Lung (tissue), 12 donors: ENCODE data around the gene OPCML. TPM values are rescaled to one million over a fixed set of nuclear protein-coding genes. Genes with fewer than 3 reads are reported as not detected.

Source experiments
- ATAC-seq: fragments of 200-7000 bp; cut with Tn5 transposase; one replicate; pipeline ENCODE4 v1.9.1; 2020; ENCODE audit warnings: moderate number of reproducible peaks; ENCODE audit not compliant: insufficient read depth, low FRiP score
- DNase-seq, 3 donors: peaks; one replicate each; pipeline ENCODE4 v3.0.0-alpha.2; 2013 to 2017
- H3K27ac ChIP-seq, 2 donors: one replicate each; pipeline ENCODE4 v1.5.1; 2013; ENCODE audit warnings: mild to moderate bottlenecking in 2 of 2, moderate library complexity in 2 of 2, control low read depth in 1 of 2, inconsistent platforms in 1 of 2, low read depth in 1 of 2, low read length in 1 of 2
- H3K27me3 ChIP-seq, 3 donors: one replicate each; pipeline ENCODE4 v1.5.1; 2013; ENCODE audit warnings: low read length in 2 of 3; ENCODE audit not compliant: control insufficient read depth in 3 of 3, insufficient read depth in 3 of 3
- H3K36me3 ChIP-seq, 4 donors: one replicate each; pipeline ENCODE4 v1.5.1; 2013; ENCODE audit warnings: low read length in 4 of 4, mild to moderate bottlenecking in 1 of 4, moderate library complexity in 1 of 4; ENCODE audit not compliant: control insufficient read depth in 4 of 4, insufficient read depth in 4 of 4
- H3K4me1 ChIP-seq, 5 donors: one replicate each; pipeline ENCODE4 v1.5.1; 2013; ENCODE audit warnings: low read length in 5 of 5, mild to moderate bottlenecking in 2 of 5, moderate library complexity in 1 of 5; ENCODE audit not compliant: control insufficient read depth in 5 of 5, insufficient read depth in 5 of 5
- H3K4me3 ChIP-seq: one replicate; pipeline ENCODE4 v1.5.1; 2013; ENCODE audit warnings: mild to moderate bottlenecking, control low read depth, moderate library complexity
- H3K9ac ChIP-seq, 2 donors: one replicate each; pipeline ENCODE4 v1.5.1; 2013; ENCODE audit warnings: low read length in 2 of 2, control low read depth in 1 of 2; ENCODE audit not compliant: insufficient read depth in 1 of 2
- H3K9me3 ChIP-seq, 4 donors: one replicate each; pipeline ENCODE4 v1.5.1; 2013; ENCODE audit warnings: low read length in 3 of 4, mild to moderate bottlenecking in 1 of 4, moderate library complexity in 1 of 4; ENCODE audit not compliant: control insufficient read depth in 4 of 4, insufficient read depth in 3 of 4
- WGBS, 2 donors: extraction: QIAGEN DNeasy Blood & Tissue Kit; methylation state at CpG; one replicate each; pipeline ENCODE4 v1.1.7; 2013; 5-methylcytosine and 5-hydroxymethylcytosine counted together
- polyA plus RNA-seq, 2 donors: library from polyadenylated mRNA; stranded (reverse); fragments of 200-250 nt; gene quantifications; one replicate each; pipeline ENCODE4 v1.2.1, GENCODE V29; 2013
- total RNA-seq, 2 donors: library from RNA; depleted of rRNA in 1 of 2; stranded (reverse); fragments of >200 nt in 1 of 2; gene quantifications; one replicate each; pipeline ENCODE4 v1.2.1, GENCODE V29; 2014 to 2021
- TF ChIP-seq, protein P1 (sequence below): IDR thresholded peaks from 2 replicates; pipeline ENCODE4 v1.5.1; 2012; ENCODE audit warnings: mild to moderate bottlenecking; ENCODE audit errors: control extremely low read depth, extremely low read depth
- donor health status: control.
- donor health status: control.
- donor health status: Bipolar disorder and iron deficiency.
- donor health status: healthy.
- donor health status: DM: yes; HTN: yes; CAD: no.

The OPCML gene
- total and polyA plus RNA-seq, 4 donors = 0.49 to 0.74 TPM; not detected in 2

DNA sequence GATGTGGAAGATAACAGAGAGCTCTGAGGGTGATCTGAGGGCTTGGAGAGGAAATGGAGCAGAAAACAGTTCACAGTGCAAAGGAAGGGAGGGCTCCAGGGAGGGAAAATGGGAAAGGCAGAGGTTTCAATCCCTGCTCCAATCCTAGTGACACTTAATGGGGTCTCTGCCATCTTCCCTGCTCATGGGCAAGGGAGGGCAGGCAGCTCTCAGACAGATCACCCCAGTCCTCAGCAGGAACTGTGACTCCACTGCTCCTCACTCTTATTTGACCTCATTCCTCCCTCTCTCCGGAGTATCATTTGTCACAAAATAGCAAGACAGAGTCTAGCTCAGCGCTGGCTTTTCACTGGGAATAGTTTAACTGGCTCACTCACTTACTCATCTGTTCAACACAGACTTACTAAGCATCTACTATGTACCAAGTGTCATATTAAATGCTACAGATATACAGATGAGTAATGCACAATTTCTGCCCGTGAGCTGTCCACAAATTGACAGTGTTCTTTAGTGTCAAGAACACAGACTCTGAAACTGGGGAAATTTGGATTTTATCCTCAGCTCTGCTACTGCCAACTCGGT is 817.4 kb downstream of the OPCML start:
- no peak for ATAC-seq
- H3K9me3 ChIP-seq = no peaks in the 10 kb centered on the region
- TF ChIP-seq, protein P1, sequence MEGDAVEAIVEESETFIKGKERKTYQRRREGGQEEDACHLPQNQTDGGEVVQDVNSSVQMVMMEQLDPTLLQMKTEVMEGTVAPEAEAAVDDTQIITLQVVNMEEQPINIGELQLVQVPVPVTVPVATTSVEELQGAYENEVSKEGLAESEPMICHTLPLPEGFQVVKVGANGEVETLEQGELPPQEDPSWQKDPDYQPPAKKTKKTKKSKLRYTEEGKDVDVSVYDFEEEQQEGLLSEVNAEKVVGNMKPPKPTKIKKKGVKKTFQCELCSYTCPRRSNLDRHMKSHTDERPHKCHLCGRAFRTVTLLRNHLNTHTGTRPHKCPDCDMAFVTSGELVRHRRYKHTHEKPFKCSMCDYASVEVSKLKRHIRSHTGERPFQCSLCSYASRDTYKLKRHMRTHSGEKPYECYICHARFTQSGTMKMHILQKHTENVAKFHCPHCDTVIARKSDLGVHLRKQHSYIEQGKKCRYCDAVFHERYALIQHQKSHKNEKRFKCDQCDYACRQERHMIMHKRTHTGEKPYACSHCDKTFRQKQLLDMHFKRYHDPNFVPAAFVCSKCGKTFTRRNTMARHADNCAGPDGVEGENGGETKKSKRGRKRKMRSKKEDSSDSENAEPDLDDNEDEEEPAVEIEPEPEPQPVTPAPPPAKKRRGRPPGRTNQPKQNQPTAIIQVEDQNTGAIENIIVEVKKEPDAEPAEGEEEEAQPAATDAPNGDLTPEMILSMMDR = no peak
- peaks cover 0 to 4% (median 0%) of the 10 kb centered on the region in 3 donors for H3K27me3 ChIP-seq
- H3K9ac ChIP-seq = no peak overlapping the region
- H3K4me1 ChIP-seq = peaks cover 0 to 4% (median 0%) of the 10 kb centered on the region in 5 donors
- DNase-seq = no peak
- H3K4me3 ChIP-seq = no peak overlapping the region
- WGBS, 2 donors = 76 to 84% methylated on average over 4 of the region's 4 CpGs
- no peak overlapping the region for H3K27ac ChIP-seq
- no peaks in the 10 kb centered on the region for H3K36me3 ChIP-seq

DNA sequence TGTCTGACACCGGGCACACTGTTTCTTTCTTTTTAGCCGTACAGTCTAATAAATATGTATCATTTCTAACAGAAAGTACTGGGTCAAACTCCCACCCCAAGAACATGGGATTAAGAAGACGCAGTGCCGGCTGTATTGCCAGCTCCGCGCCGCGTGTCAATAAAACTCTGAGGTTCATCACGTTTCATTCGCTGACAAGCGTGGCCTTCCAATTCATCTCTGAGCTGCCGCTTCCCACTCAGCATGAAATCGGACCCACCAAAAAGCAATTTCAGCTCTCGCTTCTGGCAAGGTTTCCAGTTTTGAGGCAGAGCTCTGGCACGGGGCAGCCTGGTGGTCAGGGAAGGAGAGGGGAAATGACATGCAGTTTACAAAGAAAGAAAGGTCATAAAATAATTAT is 819.8 kb downstream of the OPCML start:
- WGBS, 2 donors = 79 to 87% methylated on average over 15 of the region's 15 CpGs
- TF ChIP-seq, protein P1 = no peak
- H3K4me3 ChIP-seq = no peak overlapping the region
- H3K27ac ChIP-seq = no peak overlapping the region
- no peak overlapping the region for H3K9ac ChIP-seq
- DNase-seq (peak in 1 of 3 donors; percentile 16), ATAC-seq (no peak)
- peaks cover 0 to 4% (median 0%) of the 10 kb centered on the region in 3 donors for H3K27me3 ChIP-seq
- H3K36me3 ChIP-seq = no peaks in the 10 kb centered on the region
- H3K4me1 ChIP-seq = no peaks in the 10 kb centered on the region
- H3K9me3 ChIP-seq = no peaks in the 10 kb centered on the region

DNA sequence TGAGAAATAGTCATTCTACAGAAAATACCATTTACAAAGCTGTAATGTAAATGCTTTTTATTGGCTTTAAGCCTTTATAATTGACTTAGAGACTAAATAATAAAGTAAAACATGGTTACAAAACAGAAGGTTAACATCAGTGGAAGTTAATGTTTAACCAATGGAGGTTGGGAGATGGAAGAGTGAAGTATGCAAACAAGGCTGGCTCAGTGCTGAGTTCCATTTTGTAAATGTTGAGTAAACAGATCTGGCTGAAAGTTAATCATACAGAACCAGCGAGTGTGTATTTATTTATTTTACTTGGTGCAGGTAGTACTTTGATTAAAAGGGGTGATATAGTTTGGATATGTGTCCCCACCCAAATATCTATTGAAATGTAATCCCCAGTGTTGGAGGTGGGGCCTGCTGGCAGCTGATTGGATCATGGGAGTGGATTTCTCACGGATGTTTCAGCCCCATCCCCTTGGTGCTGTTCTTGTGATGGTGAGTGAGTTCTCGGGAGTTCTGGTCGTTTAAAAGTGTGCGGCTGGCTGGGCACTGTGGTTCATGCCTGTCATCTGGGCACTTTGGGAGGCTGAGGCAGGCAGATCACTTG is 827.4 kb downstream of the OPCML start:
- DNase-seq = peak in 2 of 3 donors; percentile 61 to 79
- TF ChIP-seq, protein P1 = no peak
- H3K4me3 ChIP-seq = no peak overlapping the region

DNA sequence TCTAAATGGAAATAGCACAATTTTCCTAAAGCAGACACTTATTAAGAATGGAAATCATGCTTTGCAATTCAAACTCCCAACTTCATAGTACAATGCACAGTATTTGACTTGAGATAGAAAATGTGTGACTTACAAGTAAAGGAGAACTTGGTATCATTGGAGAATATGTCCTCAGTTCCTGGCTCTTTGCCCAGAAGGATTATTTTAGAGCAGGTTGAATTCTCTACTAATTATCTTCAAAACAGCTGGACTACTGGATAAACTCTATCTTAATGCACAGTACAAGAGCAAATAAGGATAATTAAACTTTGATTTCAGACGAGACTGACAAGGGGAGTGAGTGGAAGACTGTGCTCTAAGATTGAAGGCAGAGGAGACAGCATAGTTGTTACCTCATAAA is 839.4 kb downstream of the OPCML start:
- H3K9ac ChIP-seq = no peak overlapping the region
- 56 to 74% methylated on average over 1 of the region's 1 CpG for WGBS, 2 donors
- H3K27ac ChIP-seq = no peak overlapping the region
- no peaks in the 10 kb centered on the region for H3K36me3 ChIP-seq
- H3K9me3 ChIP-seq = no peaks in the 10 kb centered on the region
- no peaks in the 10 kb centered on the region for H3K4me1 ChIP-seq
- TF ChIP-seq, protein P1 = no peak
- no peaks in the 10 kb centered on the region for H3K27me3 ChIP-seq
- H3K4me3 ChIP-seq = no peak overlapping the region
- ATAC-seq (no peak), DNase-seq (no peak)

More for the DNA sequence above, 827.4 kb downstream of the OPCML start:
- H3K36me3 ChIP-seq = no peaks in the 10 kb centered on the region
- H3K9me3 ChIP-seq = peaks cover 0 to 9% (median 3%) of the 10 kb centered on the region in 4 donors
- no peaks in the 10 kb centered on the region for H3K27me3 ChIP-seq
- no peak overlapping the region for H3K9ac ChIP-seq
- 56 to 66% methylated on average over 5 of the region's 5 CpGs for WGBS, 2 donors
- H3K4me1 ChIP-seq = no peaks in the 10 kb centered on the region
- H3K27ac ChIP-seq = no peak overlapping the region
- no peak for ATAC-seq
